Hematopoietic multipotent progenitor cell treated with erythropoietin and hydrocortisone succinate and interleukin-3 and kit ligand, for 6 days (in vitro differentiated cells): ENCODE measurements around the gene TEX48.

Experiments used
- DNase-seq: peaks from one replicate; pipeline ENCODE4 v3.0.0-alpha.2; 2015

Gene TEX48

GRCh38 chr9:114691956-114692295 is 9.9 kb upstream of the TEX48 start:
- DNase-seq: no peak

- no peak for DNase-seq
These were observed 9.3 kb upstream of the TEX48 start for GRCh38 chr9:114691046-114691955.

GRCh38 chr9:114690308-114690707 is 8.3 kb upstream of the TEX48 start:
- DNase-seq: no peak

- no peak for DNase-seq
These were observed 7.8 kb upstream of the TEX48 start for GRCh38 chr9:114689813-114690212.

- DNase-seq: no peak
These were observed 7.1 kb upstream of the TEX48 start for GRCh38 chr9:114688909-114689610.

- peak; percentile 87 for DNase-seq
These were observed 6.4 kb upstream of the TEX48 start for GRCh38 chr9:114688379-114688778.

GRCh38 chr9:114687034-114687433 is 5.0 kb upstream of the TEX48 start:
- no peak for DNase-seq

GRCh38 chr9:114685951-114686350 is 4.0 kb upstream of the TEX48 start:
- no peak for DNase-seq

- no peak for DNase-seq
These were observed 2.0 kb upstream of the TEX48 start for GRCh38 chr9:114684036-114684435.

GRCh38 chr9:114682846-114683245 is 854 bp upstream of the TEX48 start:
- DNase-seq: no peak

GRCh38 chr9:114680259-114681001 is 1.6 kb downstream of the TEX48 start:
- no peak for DNase-seq

GRCh38 chr9:114678795-114679194 is 3.2 kb downstream of the TEX48 start:
- DNase-seq: no peak

GRCh38 chr9:114678130-114678529 is 3.9 kb downstream of the TEX48 start:
- no peak for DNase-seq

- peak; percentile 89 for DNase-seq
These were observed 4.6 kb downstream of the TEX48 start for GRCh38 chr9:114677418-114677817.

GRCh38 chr9:114676901-114677300 is 5.1 kb downstream of the TEX48 start:
- peak; percentile 53 for DNase-seq

- DNase-seq: no peak
These were observed 7.0 kb downstream of the TEX48 start for GRCh38 chr9:114674798-114675540.

- DNase-seq: no peak
These were observed 7.8 kb downstream of the TEX48 start for GRCh38 chr9:114674076-114674797.

GRCh38 chr9:114671605-114672004 is 10.4 kb downstream of the TEX48 start:
- DNase-seq: no peak

GRCh38 chr9:114669961-114670360 is 12.0 kb downstream of the TEX48 start:
- no peak for DNase-seq

- DNase-seq: no peak
These were observed 13.8 kb downstream of the TEX48 start for GRCh38 chr9:114668146-114668545.

GRCh38 chr9:114666851-114667250 is 15.1 kb downstream of the TEX48 start:
- no peak for DNase-seq

- no peak for DNase-seq
These were observed 15.6 kb downstream of the TEX48 start for GRCh38 chr9:114666401-114666800.
